AG20443 (cell line): ENCODE results near the gene RPLP2.

Experiments
- DNase-seq: peaks from one replicate; pipeline ENCODE4 v3.0.0; 2012; ENCODE audit warnings: low spot score, mixed read lengths

Gene RPLP2

DNA sequence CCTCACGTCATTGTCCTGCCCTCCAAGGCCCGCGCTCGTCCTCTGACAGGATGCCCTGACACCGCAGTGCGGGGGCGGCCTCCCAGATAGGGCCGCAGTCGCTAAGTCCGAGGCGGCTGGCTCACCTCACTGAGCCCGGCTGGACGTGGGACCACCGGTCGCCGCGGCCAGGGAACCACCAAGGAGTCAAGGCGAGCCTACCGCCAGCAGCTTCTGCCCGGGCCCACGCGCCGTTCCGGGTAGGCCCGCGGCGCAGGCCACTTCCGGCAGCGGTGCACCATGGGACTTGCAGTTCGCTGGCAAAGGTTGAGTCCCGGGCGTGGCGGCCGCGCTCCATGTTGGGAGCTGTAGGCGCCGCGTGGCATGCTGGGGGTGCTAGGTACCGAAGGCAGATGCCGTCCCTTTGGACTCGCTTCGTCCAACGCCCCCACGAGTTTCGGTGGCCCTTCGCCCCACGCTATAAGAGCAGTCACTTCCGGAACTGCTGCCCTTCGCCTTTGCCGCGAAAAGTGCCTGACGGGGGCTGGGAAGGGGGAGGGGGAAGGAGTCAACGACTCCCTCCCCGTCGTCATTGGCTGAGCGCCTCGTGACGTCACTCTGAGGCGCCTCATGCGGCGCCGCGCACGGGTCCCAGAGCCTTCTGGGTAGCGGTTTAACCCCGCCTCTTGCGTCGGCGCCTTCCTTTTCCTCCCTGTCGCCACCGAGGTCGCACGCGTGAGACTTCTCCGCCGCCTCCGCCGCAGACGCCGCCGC lies at the start of gene RPLP2:
TSS of gene RPLP2 (plus strand) at position 681 of the 753 bp plus-strand sequence. CDS start 268 bp downstream, outside the sequence.
- peak; percentile 95 for DNase-seq

DNA sequence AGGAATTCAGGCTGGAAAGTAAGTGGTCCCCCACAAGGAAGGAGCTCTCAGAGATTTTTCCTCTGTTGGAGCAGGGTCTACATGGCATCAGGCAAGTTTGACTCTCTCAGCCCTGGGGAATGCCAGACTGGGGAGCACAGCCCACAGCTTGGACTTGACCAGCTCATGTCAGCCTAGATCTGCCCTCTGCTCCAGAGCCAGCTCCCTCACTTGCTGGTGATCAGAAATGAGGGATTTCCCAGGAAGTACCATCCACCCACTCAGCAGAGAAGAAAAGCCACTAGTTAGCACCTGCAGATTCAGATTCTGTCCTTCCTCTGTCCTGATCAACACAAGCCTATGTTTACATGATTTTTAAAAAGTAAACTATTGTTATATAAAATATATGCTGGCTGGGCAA lies 49.5 kb upstream of the RPLP2 start:
- no peak for DNase-seq

DNA sequence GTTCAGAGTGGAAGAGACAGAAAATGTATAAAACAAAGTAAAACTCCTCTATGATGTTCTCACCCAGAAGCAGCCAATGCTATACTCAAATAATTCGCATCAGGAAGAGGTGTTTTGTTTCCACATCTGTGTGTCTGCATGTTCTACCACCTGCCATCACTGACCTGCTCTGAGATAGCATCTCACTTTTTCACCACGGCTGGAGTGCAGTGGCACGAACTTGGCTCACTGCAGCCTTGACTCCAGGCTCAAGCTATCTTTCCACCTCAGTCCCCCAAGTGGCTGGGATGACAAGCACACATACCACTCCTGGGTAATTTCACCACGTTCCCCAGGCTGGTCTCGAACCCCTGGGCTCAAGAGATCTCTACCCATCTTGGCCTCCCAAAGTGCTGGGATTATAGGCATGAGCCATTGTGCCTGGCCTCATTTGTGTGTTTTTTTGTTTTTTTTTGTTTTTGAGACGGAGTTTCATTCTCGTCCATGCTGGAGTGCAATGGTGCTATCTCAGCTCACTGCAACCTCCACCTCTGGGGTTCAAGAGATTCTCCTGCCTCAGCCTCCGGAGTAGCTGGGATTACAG lies 48.1 kb upstream of the RPLP2 start:
- DNase-seq, result no peak

DNA sequence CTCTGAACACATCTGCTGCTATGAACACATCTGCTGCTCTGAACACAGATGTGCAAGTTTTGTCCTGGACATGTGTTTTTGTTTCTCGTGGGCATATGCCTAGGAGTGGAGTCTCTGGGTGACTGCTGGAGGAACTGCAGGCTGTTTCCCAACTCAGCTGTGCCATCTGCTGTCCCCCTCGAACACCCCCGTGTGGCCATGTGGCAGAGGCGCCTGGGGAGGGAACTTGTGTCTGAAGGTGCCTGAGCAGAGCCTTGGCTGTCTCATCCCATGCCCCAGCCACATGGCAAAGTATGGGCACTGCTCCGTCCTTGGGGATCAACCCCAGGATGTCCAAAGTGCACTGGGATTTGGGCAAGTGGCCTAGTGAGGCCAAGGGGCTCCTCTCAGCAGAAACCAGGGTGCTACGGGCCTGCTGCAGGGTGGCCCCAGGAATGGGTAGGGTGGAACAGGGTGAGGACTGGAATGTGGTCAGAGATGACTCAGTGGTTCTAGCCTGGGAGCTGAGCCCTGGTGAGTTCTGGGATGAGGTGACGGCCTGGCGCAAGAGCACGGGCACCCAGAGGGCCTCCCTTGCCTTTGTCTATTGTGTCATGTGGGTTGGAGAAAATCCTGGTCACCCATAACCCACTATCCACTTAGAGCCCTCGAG lies 47.2 kb upstream of the RPLP2 start:
- peak; percentile 85 for DNase-seq

DNA sequence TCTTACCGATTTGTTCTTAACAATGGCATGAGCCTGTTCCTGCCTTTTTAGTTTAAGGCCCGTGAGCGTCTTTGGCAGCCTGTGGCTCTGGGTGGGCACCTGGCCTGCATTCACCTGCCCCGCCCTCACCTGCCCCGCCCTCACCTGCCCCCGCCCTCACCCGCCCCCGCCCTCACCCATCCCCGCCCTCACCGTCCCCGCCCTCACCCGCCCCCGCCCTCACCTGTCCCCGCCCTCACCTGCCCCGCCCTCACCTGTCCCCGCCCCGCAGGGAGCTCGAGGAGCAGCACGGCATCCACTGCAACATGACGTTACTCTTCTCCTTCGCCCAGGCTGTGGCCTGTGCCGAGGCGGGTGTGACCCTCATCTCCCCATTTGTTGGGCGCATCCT lies 46.7 kb upstream of the RPLP2 start:
- DNase-seq, result no peak

DNA sequence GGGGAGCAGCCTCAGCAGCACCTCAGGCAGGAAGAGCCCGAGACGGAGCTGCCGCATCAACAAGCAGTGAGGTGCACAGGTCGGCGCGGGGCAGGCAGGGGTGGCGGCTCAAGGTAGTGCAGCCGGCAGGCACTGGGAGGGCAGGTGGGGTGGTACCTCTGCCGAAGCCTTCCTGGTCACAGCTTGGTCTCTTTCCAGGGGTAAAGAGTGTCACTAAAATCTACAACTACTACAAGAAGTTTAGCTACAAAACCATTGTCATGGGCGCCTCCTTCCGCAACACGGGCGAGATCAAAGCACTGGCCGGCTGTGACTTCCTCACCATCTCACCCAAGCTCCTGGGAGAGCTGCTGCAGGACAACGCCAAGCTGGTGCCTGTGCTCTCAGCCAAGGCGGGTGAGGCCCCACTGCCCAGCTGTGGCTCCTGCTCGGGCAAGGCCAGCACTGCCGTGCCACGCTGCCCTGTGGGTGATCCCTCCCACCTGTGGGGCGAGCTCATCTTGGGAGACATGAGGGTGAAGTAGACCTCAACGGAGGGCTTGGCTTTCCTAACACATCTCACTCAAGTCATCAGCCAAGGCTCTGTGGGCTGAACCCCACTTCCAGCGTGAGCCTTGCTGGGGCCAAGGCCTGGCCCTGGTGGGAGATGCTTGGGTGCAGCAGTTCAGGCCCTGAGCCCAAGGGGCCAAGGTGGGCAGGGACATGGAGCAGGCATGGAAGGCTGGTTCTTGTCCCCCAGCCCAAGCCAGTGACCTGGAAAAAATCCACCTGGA lies 46.0 kb upstream of the RPLP2 start:
- no peak for DNase-seq

DNA sequence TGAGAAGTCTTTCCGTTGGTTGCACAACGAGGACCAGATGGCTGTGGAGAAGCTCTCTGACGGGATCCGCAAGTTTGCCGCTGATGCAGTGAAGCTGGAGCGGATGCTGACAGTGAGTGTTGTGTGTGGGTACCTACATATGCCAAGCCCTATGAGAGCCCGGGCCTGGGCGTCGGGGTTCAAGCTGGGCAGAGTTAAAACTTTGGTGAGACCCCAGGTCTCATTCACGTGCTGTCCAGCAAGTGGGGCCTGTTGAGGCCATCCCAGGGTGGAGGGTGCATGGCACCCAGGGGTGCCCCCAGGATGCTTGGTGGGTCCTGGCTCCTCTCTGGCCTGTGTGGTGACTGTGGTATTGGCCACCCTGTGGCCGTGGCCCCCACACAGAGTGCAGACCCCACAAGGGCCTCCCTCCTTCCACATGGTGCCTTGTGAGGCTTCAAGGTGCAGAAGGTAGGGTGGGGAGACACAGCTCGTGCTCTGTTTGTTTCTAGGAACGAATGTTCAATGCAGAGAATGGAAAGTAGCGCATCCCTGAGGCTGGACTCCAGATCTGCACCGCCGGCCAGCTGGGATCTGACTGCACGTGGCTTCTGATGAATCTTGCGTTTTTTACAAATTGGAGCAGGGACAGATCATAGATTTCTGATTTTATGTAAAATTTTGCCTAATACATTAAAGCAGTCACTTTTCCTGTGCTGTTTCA lies 45.3 kb upstream of the RPLP2 start:
- DNase-seq, result no peak

DNA sequence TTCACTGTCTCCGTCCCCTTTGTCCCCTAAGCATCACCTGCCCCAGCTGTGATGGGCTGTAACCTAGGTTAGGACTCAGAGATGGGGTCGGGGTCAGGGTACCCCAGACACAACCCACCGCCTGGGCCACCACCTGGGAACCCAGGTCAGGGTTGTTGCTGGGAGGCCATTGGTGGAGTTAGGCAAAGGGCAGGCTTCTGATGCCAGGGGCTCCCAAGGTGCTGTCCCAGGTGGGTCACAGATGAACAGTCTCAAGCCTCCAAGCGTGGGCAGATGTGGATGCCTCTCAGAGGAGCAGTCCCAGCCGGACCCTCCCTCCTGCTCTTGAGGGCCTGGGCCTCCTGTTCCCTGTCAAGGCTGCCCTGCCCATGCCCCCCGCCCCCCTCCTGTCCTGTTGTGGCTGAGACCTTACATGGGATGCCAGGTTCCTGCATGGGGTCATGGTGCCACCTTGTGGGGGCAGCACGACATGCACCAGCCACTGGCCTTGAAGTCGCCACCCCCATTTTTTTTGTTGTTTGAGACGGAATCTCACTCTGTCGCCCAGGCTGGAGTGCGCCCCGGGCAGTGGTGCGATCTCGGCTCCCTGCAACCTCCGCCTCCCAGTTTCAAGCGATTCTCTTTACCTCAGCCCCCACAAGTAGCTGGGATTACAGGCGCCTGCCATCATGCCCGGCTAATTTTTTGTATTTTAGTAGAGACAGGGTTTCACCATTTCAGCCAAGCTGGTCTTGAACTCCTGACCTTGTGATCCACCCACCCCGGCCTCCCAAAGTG lies 44.6 kb upstream of the RPLP2 start:
- DNase-seq, result peak; percentile 71

DNA sequence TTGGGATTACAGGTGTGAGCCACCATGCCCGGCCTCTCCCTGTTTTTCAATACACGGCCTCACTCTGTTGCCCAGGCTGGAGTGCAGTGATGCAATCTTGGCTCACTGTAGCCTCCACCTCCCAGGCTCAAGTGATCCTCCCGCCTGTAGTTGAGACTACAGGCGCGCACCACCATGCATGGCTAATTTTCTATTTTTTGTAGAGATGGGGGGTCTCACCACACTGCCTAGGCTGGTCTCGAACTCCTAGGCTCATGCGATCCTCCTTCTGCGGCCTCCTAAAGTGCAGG lies 44.0 kb upstream of the RPLP2 start:
- no peak for DNase-seq

DNA sequence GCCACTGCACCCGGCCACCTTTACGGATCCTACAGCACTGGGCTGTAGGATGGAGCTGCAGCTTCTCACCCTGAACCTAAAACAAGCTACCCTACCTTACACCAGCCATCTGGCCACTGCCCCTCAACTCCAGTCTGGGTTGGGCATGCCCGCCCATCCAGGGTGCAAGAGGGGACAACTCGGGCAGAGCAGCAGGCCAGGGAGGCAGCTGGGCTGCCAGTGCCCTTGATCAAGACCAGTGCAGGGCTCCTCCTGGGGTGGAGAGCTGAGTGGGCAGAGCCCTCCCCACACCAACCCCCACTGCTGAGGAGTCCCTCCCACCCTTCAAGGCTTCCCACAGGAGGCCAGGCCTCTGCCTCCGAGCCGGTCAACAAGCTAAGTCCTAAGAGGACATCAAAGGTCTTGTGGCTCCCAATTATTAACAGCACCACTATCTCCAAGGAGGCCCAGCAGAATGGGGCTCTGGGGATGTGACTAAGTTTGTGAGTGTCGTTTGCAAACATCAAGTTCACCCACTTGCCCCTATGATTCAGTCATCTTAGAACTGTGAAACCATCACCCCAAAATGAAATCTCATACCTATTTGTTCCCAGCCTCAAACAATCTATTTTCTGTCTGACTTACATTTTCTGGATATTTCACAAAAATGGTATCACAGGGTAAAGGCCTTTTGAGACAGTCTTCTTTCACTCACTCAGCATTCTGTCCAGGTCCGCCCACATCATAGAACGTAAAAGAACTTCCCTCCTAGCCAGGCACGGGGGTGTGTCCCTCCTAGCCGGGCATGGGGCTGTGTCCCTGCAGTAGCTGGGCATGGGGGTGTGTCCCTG lies 43.4 kb upstream of the RPLP2 start:
- DNase-seq, result no peak

DNA sequence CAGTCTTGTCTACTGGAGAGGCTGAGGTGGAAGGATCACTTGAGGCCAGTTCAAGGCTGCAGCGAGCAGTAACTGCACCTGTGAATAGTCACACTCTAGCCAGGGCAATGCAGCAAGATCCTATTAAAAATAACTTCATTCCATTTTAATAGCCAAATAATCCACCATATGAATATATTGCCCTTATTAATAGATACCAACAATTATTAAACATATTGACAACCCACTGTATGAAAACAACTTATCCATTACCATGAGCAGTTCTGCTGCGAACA lies 42.9 kb upstream of the RPLP2 start:
- DNase-seq, result no peak

DNA sequence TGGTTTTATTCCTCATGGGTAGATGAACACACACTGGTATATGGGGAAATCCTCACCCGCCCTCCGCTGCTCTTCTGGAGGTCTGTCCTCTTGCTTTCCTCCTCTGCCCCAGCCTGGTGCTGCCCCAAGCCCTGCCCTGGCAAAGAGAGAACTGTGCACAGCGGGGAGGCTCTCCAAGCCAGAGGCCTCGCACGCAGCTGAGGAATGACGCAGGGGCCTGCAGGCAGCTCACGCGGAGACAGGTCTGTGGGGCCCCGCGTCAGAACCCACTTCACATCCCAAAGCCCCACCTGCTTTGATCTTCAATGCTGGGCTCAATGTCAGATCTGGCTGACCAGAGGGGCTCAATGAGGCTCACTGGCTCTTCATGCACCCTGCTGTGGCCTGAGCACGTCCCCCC lies 42.5 kb upstream of the RPLP2 start:
- no peak for DNase-seq

DNA sequence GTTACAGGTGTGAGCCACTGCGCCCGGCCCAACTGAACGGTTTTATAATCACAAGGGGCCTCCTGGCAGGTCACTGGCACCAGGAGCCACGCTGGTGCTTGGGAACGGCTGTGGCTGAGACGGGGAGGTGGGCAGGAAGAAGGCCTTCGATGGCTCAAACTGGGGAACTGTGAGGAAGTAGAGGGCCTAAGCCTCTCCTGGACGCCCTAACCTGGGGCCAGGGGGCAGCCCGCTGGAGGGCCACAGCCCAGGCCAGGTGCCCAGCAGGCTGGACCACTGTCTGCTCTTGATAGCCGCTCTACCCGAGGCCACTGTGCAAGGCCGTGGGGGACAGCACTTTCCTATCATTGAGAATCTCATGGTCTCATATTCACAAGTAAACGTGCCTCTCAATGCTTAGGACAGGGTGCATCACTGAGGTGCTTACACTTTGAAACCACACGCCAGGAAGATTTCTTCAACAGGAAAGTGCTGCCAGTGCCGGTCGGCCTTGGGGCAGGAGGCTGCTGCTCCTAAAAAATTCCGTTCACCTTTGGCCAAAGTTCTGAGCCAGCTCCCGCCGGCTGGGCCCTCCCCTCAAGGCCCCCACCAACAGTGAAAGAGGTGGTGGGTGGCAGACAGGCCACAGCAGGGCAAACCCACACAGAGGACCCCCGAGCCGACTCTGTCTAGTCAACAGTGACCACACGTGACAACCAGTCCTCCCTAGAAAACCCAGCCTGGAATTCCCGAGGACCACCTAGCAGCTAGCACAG lies 39.7 kb upstream of the RPLP2 start:
- no peak for DNase-seq

DNA sequence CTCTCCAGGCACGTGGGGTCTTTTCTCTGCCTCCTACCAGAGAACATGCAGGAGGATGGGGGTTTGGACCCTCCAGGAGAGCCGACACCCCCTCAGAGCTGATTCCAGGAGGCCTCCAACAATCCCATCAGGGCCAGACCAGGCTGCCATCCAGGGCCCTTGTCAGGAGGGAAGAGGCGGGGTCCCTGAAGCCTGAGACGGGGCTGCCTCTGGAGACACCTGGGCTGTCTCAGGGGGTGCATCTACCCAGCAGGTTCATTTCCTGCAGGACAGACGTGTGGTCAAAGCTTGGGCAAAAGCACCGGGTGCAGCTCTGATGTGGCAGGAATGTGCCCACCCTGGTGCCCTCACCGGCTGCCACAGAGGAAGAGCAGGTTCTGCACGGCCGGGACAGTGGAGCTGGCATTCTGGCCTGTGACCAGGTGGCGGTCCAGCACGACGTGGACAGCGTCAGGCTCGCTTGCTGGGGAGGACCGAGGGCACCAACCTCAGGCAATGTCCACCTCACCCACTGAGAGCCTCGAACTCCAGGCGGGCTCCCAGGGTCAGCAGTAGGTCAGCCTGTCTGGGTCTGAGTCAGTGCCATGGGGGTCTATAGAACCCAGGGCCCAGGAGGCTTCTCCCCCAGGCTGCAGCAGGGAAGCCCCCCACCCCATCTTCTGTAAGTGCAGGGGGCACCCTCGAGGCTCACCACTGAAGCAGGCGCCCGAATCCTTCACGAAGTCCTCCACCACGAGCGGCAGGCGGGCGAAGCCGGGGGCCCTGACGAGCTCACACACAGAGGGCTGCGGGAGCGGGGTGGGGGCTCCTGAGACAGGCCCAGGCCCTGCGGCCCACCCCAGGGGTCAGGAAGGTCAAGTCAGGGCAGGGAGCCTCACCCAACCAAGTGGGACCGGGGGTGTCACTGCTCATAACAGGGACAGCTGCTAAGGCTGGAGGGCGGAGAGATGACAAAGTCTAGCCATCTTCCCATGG lies 38.8 kb upstream of the RPLP2 start:
- no peak for DNase-seq

DNA sequence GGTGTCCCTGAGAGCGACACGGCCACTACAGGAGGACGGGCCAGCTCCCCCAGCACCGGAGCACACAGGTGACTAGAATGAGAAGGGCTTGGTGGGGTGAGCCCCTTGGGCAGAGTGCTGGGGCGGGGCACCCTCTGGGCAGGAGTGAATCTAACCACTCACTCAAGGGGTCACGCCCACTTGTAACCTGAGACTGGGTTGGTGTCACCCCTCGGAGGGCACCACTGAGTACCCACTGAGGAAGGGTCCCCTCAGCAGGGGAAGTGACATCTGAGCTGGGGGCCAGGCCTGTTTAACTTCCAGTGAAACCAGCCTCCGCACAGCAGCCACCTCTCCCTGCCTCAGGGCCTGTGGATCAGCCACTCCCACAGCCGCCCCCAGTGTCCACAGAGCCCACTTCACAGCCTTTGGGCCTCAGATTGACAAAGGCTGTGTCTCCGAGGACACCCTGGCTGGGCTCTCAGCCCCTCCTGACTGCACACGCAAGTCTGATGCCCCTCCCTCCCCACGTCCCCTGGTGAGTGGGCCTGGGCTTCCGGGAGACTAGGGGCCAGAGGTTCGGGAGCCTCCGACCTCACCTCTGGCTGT lies 38.1 kb upstream of the RPLP2 start:
- DNase-seq, result no peak

DNA sequence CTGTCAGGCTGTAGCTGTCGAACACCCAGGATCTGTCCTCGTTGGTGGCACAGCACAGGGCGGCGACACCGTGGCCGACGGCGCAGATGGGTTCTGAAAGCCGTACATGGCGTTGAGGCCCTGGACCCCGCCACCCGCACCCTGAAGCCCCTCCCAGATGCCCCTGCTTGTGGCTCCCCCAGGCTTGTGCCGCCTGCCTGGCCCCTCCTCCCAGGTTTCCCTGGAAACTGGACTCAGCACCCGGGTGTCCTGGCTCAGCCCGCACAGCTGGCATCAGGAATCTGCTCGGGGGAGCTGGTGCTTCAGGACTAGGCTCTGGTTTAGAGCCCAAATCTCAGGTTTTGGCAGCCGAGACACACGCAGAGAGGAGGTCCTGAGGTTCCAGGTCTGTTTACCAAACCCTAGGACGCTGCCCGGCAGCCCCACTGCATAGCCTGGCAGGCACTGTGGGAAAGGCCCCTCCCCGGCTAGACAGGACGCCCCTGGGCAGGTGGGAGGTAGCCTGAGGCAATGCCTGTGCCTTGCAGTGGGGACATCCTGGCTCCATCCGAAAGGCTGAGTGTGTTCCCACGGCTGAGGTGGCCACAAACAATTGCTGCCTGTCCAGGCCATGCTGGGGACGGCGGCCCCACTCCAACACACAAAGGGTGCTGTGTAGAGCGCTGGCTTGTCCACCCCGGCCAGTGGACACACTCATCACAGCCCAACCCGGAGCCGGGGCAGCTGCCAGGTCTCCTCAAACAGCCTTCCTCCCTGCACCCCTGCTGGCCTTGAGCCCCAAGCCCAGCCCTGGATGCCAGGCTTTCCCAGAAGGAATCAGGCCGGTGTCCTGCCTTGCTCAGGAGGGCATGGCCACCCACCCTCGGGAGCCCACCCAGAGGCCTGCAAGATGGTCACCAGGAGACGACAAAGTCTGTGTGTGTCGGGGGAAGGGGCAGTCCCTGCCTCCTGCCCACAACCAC lies 37.1 kb upstream of the RPLP2 start:
- DNase-seq, result no peak

DNA sequence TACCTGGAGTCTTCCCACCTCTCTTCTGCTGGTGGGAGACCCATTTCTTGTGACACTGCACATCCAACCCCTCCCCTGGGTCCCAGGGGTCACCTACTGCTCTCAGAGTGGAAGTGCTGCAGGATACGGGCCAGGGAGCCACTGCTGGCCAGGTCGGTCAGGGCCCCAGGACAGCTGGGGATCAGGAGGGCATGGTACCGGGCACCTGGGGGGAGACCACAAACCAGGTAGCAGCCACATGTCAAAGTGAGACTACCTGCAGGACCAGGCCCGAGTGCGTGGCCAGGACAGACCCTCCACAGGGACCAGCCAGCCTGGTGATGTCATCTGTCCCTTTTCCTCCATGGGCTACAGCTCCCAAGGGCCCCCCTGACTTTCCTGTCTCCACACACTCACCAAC lies 36.3 kb upstream of the RPLP2 start:
- DNase-seq, result no peak
